HG03460 (cell line): ENCODE measurements around the gene PAFAH1B2.
"Not testable (repeated sequence)": the region's sequence is repeated elsewhere in the genome, so short reads cannot be mapped to it uniquely, and the experiment has no call there.

Experiments
- ATAC-seq: cut with Tn5 transposase; IDR thresholded peaks from one replicate; pipeline ENCODE4 v1.9.1; 2021; ENCODE audit not compliant: unreplicated experiment

Gene PAFAH1B2

DNA sequence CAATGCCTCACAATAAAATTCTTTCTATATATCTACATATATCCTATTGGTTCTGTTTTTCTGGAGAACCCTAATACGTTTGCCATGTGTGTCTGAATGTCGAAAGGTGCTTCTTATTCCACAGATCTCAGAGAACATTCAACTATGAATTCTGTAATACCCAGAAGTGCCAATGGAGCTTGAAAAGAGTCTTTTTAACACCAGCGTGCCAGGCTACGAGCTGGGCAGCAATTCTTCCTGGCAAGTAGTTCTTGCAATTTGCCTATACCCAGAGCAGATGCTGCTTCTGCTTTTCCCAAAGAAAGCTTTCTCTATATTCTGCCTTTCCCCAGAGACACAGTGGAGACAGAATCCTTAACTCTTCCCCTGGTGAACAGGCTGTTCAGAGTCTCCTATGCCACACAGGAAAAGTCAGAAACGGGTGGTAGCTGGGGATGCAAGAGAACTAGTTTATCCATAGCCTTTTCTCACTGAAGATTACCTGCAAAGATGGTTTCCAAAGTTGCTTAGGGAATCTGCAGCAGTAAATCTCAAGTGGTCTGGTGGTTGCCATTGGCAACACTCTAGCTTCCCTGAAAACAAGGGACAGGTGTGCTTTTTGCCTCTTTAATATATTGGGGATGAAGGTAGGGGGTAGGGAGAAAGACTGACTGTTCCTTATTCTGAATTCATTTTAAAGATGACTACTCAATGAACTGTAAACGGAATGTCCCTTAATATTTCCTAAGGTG, 16.8 kb upstream of the PAFAH1B2 start:
- no peak for ATAC-seq

DNA sequence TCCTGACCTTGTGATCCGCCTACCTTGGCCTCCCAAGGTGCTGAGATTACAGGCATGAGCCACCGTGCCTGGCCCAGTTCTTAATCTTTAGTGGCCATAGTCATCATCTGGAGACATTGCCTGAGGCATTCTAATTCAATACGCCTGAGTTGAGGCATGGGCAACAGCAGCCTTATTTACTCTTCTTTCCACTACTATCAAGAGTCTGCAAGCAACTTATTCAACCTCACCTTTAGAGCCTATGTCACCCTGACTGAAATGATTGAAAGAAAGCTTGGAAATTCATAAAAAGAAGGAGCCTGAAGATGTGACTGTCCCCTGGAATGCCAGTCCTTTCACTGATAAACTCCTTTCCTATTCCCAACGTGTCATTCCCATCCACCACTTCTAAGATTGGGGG, 15.8 kb upstream of the PAFAH1B2 start:
- ATAC-seq: no peak

DNA sequence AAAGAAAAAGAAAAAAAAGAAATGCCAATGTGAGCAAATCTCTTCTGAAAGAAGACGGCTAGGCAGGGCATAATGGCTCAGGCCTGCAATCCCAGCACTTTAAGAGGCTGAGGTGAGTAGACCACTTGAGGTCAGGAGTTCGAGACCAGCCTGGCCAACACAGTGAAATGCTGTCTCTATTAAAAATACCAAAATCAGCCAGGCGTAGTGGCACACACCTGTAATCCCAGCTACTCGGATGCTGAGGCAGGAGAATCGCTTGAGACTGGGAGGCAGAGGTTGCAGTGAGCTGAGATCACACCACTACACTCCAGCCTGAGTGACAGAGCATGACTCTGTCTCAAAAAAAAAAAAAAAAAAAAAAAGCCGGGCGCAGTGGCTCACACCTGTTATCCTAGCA, 13.7 kb upstream of the PAFAH1B2 start:
- ATAC-seq: not testable (repeated sequence)

DNA sequence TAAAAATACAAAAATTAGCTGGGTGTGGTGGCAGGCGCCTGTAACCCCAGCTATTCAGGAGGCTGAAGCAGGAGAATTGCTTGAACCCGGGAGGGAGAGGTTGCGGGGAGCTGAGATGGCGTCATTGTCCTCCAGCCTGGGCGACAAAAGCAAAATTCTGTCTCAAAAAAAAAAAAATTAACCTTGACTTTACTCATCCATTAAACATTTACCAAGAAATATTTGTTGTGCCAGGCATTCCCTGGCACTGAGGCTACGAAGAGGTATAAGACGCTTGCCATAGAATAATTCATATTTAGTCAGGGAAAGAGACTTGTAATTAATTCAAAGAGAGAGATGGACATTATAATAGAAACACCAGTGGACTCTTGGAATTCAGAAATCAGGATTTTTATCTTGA, 13.2 kb upstream of the PAFAH1B2 start:
- ATAC-seq: no peak

DNA sequence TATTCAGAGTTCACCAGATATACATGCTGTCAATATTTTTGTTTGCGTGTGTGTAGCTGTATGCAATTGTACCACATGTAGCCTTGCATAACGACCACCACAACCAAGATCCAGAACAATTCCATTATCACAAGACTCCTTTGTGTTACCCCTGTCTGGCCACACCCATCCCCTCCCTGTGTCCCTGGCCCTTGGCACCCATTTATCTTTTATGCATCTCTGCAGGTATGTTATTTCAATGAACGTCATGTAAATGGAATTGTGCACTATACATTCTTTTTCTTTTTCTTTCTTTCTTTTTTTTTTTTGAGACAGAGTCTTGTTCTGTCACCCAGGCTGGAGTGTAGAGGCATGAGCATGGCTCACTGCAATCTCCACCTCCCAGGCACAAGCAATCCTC, 9.7 kb upstream of the PAFAH1B2 start:
- no peak for ATAC-seq

DNA sequence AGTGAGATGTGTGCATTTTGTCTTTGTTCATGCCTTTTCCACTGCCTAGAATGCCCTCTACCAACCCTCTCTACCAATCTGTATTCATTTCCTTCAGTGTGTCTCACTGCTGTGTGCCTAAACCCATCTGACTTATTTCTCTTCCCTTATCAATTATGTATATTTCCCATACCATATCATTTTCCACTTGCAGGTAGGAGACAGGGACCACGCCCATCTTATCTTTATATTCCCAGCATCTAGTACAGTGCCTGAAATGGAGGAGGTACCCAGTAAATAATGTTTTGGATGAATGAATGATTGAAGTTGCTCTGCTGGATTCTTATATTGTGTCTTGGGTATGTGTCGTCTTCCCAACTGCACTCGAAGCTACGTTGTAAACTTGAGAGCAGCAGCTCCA, 9.1 kb upstream of the PAFAH1B2 start:
- not testable (repeated sequence) for ATAC-seq

DNA sequence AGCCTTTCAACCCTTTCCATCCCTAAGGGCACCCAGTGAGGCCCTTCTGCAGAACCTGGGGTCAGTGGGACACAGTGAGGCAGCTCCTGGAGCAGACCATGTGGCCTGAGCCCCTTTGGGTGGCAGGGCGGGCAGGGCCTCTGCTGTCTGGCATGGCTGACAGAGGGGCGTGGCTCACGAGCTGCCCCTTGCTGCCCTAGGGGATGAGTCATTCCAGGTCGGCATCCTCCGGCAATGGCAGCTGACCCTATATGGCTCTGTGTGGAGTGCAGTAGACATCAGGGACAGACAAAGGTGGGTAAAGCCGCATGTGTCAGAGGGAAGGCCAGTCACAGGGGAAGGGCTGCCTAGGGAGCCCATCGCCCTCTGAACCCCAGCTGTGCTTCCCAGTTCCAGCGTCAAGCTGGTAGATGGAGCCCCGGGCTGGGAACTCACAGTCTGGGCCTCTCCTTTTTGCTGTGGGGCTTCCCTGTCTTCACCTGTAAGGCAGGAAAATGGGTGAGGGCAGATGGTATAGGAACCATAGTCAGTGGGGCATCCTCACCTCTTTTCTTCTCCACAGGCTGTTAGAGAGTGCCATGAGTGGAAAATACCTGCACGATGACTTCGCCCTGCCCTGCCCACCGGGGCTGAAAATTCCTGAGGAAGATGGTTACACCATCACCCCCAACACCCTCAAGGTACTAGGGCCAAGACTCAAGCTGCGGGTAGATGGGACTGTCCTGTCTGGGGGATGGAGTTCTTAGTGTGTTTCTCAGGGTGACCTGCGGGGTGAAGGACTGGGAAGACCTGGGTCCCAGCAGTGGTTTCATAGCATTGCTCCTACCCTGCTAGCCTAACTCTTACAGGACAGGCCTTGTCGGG, 6.6 kb upstream of the PAFAH1B2 start:
- not testable (repeated sequence) for ATAC-seq

DNA sequence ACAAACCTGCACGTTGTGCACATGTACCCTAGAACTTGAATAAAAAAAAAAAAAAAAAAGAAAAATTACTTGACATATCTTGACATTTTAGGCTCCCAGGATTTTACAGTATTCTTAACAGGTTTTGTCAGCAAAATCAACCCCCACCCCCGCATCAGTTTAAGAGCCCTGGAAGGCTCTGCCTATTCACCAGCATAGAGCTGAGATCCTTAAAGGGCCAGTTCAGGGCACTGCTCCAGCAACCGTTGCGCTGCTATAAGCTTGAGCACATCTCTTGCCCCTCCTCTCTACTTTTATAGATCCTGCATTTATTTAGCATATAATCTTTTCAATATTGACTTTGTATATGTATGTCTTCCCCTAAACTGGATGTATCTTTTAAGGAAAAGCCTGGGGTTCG, 697 bp upstream of the PAFAH1B2 start:
- ATAC-seq: peak; percentile 25

DNA sequence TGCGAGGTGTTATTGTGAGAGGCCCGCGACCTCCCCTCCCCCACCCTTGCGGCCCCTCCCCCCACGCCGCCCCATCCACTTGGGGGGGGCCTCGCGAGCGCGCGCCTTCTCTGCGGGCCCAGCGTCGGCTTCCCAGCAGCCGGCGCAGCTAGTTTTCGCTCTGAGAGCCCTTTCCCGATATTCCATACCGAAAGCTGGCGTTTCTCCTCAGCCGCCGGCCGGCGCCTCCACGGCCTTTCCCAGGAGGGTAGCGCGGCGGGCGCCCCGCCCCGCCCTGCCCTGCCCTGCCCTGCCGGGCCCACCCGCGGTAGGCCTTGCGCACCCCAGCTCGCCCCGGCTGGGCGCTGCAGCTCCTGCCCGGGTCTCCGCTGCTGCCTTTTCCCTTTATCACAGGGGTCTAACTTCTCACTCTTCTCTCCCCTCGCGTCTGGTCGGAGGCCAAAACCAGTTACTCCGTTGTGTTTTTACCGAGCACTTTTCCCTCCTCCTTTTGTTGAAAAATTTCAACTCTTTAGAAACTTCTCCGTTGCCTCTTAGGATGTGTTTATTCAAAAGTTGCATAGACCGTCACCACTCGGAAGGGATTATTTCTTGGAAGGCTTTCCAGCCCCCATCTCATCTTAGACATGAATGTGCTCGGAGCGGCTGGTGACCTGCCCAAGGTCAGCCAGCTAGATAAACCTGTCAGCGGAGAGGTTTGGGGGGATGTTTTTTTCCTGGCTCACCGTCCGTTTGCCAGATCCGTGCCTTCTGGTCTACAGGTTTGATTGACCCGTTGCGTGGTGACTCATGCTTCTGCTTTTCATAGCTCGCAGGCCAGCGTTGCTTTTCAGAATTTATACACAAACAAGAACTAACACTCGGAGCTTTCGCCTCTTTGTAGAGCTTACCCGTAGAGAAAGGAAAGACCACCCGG, 648 bp downstream of the PAFAH1B2 start:
- peak; percentile 43 for ATAC-seq

DNA sequence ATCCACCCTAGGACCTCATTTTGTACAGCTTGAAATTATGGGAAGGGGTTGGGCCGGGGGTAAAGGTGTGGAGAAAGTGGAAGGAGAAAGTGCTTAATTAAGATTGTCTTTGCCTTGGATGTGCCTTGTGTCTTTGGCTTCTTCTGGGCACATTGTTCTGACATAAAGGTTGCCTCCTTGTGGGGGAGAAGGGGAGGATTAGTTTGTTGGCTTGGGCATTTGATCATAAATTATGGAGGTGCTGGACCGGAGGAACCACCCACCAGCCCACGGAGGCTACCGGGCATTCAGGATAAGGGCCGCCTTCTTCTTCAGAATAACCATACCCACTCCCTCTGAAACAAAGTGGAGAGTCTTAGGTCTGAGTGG, 1.3 kb downstream of the PAFAH1B2 start:
- ATAC-seq: no peak

DNA sequence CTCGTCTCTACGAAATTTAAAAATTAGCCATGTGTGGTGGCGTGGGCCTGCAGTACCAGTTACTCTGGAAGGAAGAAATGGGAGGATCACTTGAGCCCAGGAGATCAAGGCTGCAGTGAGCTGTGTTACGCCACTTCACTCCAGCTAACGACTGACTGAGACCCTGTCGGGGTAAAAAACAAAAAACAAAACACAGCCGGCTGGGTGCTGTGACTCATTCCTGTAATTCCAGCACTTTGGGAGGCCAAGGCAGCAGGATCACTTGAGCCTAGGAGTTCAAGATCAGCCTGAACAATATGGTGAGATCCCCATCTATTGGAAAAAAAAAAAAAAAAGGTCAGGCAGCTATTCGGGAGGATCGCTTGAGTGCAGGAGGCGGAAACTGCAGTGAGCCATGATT, 2.4 kb downstream of the PAFAH1B2 start:
- ATAC-seq: no peak

DNA sequence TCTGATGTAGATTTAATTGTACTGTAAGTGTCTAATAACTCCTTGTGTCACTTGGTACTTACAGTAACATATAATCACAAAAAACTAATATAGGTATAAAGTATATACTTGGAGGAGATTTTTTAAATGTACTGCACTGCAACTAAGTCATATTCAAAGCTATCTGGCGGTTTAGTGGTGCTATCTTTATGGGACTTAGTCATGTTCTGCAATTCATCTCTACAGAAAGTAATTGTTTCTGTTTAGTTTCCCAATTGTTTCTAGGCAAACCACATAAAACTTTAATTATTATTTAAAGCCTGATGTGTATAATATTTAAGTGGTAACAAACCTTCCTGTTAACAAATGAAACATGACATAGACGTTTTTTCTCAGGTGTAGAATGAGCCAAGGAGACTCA, 8.0 kb downstream of the PAFAH1B2 start:
- no peak for ATAC-seq

DNA sequence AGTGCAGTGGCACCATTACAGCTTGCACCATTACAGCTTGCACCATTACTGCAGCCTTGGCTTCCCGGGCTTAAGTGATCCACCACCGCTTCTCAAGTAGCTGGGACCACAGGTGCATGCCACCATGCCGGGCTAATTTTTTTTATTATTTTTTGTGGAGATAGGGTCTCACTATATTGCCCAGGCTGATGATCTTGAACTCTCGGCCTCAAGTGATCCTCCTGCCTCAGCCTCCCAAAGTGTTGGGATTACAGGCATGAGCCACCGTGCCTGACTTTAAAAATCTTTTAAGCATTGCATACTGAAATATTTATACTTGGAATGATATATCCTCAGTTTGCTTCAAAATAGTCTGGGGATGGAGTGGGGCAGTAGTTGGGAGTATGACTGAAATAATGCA, 10.4 kb downstream of the PAFAH1B2 start:
- no peak for ATAC-seq

DNA sequence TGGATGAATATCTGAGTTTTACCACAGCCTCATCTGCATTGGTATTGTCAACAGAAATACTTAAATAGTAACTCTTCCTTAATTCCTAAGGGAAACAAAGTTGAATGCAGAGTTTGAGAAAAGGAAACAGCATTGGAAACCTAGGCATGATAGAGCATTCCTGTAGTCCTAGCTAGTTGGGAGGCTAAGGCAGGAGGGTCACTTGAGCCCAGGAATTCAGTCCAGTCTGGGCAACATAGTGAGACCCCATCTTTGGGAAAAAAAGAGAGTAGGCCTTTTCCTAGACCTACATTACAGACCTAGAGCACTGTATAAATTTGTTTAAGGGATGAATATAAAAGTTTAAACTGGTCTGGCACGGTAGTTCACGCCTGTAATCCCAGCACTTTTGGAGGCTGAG, 13.4 kb downstream of the PAFAH1B2 start:
- ATAC-seq: no peak

DNA sequence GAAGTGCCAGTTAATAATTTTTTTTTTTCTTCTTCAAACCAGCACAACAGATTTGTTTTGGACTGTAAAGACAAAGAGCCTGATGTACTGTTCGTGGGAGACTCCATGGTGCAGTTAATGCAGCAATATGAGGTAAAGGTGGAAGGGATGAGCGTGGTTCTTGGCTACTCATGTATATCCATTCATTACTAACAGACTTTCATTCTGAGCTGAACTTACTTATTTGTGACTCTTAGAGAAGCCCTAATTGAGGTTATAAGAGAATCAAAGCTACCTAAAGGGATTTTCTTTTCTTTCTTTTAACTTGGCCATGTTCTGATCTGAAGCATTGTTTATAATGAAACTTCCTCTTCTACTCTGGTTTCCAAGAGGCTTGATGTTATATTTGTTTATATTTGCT, 15.8 kb downstream of the PAFAH1B2 start:
- ATAC-seq: no peak

DNA sequence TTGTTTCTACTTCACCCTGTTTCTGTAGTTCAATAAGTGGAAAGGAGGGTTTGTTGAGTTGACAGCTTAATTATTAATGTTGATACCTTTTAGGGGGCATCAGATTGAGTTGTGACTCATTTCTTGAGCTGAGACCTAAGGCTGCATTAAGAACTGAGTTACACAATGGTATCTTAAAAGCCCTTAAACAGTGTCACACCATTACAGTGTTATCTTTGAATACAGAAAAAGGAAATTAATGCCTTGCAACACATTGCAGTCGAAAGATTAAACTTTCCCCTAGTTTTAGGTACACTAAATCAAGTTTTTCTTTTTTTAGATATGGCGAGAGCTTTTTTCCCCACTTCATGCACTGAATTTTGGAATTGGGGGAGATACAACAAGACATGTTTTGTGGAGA, 16.7 kb downstream of the PAFAH1B2 start:
- ATAC-seq: no peak

DNA sequence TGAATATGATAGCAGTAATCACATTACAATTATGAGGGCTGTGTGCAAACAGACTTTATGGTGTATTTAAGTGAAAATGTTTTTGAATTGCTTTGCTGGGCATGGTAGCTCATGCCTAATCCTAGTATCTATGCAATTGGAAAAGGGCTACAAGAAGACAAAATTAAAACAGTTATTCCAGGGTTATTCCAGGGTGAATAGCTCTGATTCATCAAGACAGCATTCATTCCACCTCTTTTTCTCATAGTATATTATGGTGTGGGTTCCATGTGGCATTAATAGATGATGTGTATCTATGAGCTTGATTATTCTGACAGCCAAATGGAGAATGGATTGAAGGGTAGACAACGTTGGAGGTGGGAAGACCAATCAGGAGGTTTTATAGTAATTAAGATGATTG, 22.4 kb downstream of the PAFAH1B2 start:
- ATAC-seq: no peak

DNA sequence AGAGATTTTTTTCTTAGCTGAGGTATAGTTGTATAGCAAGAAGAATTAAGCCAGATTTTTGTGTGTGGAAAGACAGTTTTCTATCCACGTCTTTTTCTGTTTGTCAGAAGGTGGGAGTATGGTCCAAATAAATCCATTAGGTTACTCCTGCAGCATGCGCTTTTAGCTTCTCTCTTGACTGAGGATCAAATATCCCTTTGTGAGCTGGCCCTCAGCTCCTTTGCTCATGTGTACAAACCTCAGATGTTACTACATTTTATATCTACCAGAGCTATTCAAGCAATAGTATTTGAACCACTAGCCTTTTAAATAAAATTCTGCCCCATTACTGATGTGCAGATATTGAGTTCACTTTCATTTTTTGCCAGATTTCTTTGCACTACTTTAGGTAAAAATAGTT, 25.6 kb downstream of the PAFAH1B2 start:
- no peak for ATAC-seq

DNA sequence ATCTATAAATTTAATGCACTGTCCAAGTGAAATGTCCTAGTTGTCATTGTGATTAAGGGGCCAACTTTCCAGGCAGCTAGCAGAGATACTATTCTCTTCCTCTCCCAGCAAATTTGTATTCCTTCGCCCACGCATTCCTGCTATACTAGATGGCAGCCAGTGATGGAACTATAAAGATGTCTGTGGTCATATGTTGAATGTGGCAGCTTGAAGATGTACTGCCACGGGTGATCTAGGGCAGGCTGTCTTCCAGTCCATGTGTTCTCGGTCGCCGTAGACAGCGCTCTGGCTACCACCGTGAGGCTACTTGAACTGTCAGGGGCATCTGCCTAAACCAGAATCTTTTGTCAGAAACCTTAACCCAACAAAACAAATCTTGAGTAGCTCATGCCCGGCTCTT, 26.1 kb downstream of the PAFAH1B2 start:
- ATAC-seq: no peak

DNA sequence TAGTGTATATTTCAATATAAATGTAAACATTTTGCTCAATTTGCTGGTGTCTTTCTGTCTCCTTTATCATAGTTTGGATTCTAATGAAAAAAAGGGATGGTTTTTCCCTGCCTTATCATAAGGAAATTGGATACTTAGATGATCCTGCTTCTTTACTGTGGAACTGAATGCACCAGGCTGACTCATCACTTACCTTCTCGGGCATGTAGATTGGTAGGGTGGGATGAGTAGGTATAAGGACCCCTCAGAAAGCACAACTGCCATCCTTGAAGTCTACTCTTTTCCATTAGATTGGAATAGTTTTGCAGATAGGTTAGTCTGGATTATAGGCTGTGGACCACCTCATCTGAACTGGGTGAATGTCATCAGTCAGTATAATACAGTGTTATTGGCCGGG, 26.9 kb downstream of the PAFAH1B2 start:
- ATAC-seq: no peak

DNA sequence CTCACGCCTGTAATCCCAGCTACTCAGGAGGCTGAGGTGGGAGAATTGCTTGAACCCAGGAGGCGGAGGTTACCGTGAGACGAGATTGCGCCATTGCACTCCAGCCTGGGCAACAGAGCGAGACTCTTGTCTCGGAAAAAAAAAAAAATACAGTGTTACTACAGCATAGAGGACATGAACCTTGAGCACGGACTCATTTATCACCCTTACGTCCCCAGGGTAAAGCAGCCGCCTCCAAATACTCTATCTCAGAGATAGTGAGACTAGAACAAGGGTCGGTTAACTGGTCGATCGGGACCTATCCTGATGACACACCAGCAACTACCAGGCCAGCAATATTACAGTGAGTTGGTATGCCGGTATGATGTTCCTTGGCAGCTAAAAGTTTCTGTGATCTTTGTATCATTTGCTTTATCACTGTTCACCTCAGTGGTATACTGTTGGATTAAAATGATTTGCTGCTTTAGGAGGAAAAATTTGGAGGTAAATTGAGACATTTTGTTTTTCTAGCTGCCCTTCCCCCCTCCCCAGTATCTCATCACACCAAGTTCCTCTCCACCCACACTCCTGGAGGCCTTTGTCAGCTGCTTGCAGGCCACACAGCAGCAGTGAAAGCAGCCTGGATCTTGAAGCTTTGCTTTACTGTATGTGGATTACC, 27.4 kb downstream of the PAFAH1B2 start:
- no peak for ATAC-seq
